K562 (cell line): ENCODE data around the gene MCC. TPM values are rescaled to one million over a fixed set of nuclear protein-coding genes. Genes with fewer than 3 reads are reported as not detected.

Experiments used
- ATAC-seq: fragments of 200-7000 bp; cut with Tn5 transposase; 3 replicates; pipeline ENCODE4 v1.9.1; 2020; ENCODE audit warnings: moderate library complexity
- BruUV-seq: library from RNA; stranded (reverse); fragments of 400-500 nt; replicated peaks from 2 replicates; lab custom pipeline; 2021; lab: Mats Ljungman, UMichigan
- CTCF ChIA-PET: fragments of 300-600 bp; formaldehyde crosslinking; extraction: SDS; loops from one replicate; lab custom pipeline; 2021; ENCODE audit warnings: low intra/inter-chr PET ratio; lab: Yijun Ruan, JAX
- POLR2A ChIA-PET: fragments of 300-600, 350-650 bp; sonication (Branson Sonifier 250); formaldehyde crosslinking; extraction: SDS; loops from one replicate; lab custom pipeline; 2021; ENCODE audit warnings: antibody characterized with exemption, inconsistent platforms; lab: Yijun Ruan, JAX
- DNase-seq, 4 experiments: peaks; one replicate each; pipeline versions ENCODE4 v3.0.0 to v3.0.0-alpha.2; 2011 to 2018; ENCODE audit warnings: low spot score in 3 of 4, mixed read lengths in 3 of 4; ENCODE audit errors: extremely low read depth in 1 of 4
- FAIRE-seq: peaks from 2 replicates; lab custom pipeline; 2011; peaks lifted over from hg19 to GRCh38; lab: Jason Lieb, UNC
- H2AFZ ChIP-seq: 2 replicates; pipeline ENCODE4 v1.6.0; 2011; ENCODE audit warnings: low read depth, low read length, control low read depth, inconsistent platforms
- H3K27ac ChIP-seq: fragments of 200-600 bp; 3 replicates; pipeline ENCODE4 v1.8.0; 2011; ENCODE audit warnings: low read depth, mild to moderate bottlenecking, control low read depth, inconsistent platforms, low read length, moderate library complexity, mixed read lengths; ENCODE audit errors: extremely low read depth
- H3K27me3 ChIP-seq, 2 experiments: fragments of 300-600 bp in 1 of 2; 2 replicates in 1 of 2; 3 replicates in 1 of 2; pipeline versions ENCODE4 v1.6.0 to v1.8.0; 2011; ENCODE audit warnings: inconsistent platforms in 2 of 2, low read length in 2 of 2, mild to moderate bottlenecking in 1 of 2, mixed read lengths in 1 of 2, moderate library complexity in 1 of 2; ENCODE audit not compliant: control insufficient read depth in 2 of 2, insufficient read depth in 2 of 2
- H3K36me3 ChIP-seq: fragments of 300-600 bp; 3 replicates; pipeline ENCODE4 v1.8.0; 2011; ENCODE audit warnings: mild to moderate bottlenecking, low read length, inconsistent platforms; ENCODE audit not compliant: control insufficient read depth, insufficient read depth
- H3K4me1 ChIP-seq, 2 experiments: fragments of 200-600 bp in 1 of 2; replicated peaks in 1 of 2; 2 replicates in 1 of 2; 3 replicates in 1 of 2; pipeline versions ENCODE4 v1.5.1 to v1.8.0; 2011; ENCODE audit warnings: inconsistent platforms in 2 of 2, low read length in 2 of 2, mild to moderate bottlenecking in 1 of 2, mixed read lengths in 1 of 2, moderate library complexity in 1 of 2; ENCODE audit not compliant: control insufficient read depth in 2 of 2, insufficient read depth in 2 of 2
- H3K4me2 ChIP-seq: 2 replicates; pipeline ENCODE4 v1.6.1; 2011; ENCODE audit warnings: low read length, control low read depth, inconsistent platforms, mixed read lengths; ENCODE audit not compliant: insufficient read depth
- H3K4me3 ChIP-seq: fragments of 200-600 bp; sonication (generic), shearing (Covaris generic); 2 replicates; pipeline ENCODE4 v1.5.1; 2016; ENCODE audit warnings: control low read depth, inconsistent platforms
- H3K79me2 ChIP-seq: fragments of 200-600 bp; 3 replicates; pipeline ENCODE4 v1.8.0; 2011; ENCODE audit warnings: low read length, inconsistent platforms; ENCODE audit not compliant: control insufficient read depth, insufficient read depth
- H3K9ac ChIP-seq, 2 experiments: 2 replicates each; pipeline versions ENCODE4 v1.6.0 to v1.6.1; 2011; ENCODE audit warnings: low read depth in 2 of 2, low read length in 2 of 2, control low read depth in 1 of 2, inconsistent platforms in 1 of 2, mild to moderate bottlenecking in 1 of 2, mixed read lengths in 1 of 2; ENCODE audit not compliant: insufficient read depth in 1 of 2
- H3K9me1 ChIP-seq: one replicate; pipeline ENCODE4 v1.6.0; 2011; ENCODE audit warnings: inconsistent platforms, mild to moderate bottlenecking, low read length, moderate library complexity; ENCODE audit not compliant: control insufficient read depth, insufficient read depth
- H3K9me3 ChIP-seq: replicated peaks from 2 replicates; pipeline ENCODE4 v1.5.1; 2011; ENCODE audit warnings: low read depth, low read length, inconsistent platforms; ENCODE audit not compliant: control insufficient read depth, insufficient read depth
- H4K20me1 ChIP-seq: replicated peaks from 2 replicates; pipeline ENCODE4 v1.6.1; 2011; ENCODE audit warnings: low read length, inconsistent platforms, mixed read lengths; ENCODE audit not compliant: control insufficient read depth, insufficient read depth
- ARNT ChIP-seq, 2 experiments: fragments of 450-650 bp; IDR thresholded peaks; 2 replicates each; pipeline ENCODE4 v1.6.1; 2016; ENCODE audit warnings: mild to moderate bottlenecking in 1 of 2
- CBFB ChIP-seq: sonication (generic); formaldehyde crosslinking; IDR thresholded peaks from 2 replicates; pipeline ENCODE4 v1.4.0; 2020; ENCODE audit warnings: mild to moderate bottlenecking, missing genetic modification reagents
- ETV1 ChIP-seq: fragments of 450-650 bp; conservative IDR thresholded peaks from 2 replicates; pipeline ENCODE4 v1.6.1; 2016; ENCODE audit warnings: missing genetic modification characterization, control low read depth, low read depth, missing compliant biosample characterization
- HDAC8 ChIP-seq: fragments of 450-650 bp; IDR thresholded peaks from 2 replicates; pipeline ENCODE4 v1.6.1; 2016; ENCODE audit warnings: mild to moderate bottlenecking, missing genetic modification characterization, moderate library complexity, missing compliant biosample characterization
- KDM4B ChIP-seq, 2 experiments: fragments of 450-650 bp in 1 of 2; sonication (generic) in 1 of 2; IDR thresholded peaks; 2 replicates each; pipeline ENCODE4 v1.6.1; 2016 to 2017; ENCODE audit warnings: borderline replicate concordance in 2 of 2, antibody characterized with exemption in 1 of 2, low read depth in 1 of 2, mild to moderate bottlenecking in 1 of 2
- RERE ChIP-seq: sonication (generic); formaldehyde crosslinking; IDR thresholded peaks from 2 replicates; pipeline ENCODE4 v1.8.0; 2023; ENCODE audit warnings: missing genetic modification reagents, mild to moderate bottlenecking, borderline replicate concordance
- RFX1 ChIP-seq: fragments of 450-650 bp; IDR thresholded peaks from 2 replicates; pipeline ENCODE4 v1.6.1; 2016; ENCODE audit warnings: mild to moderate bottlenecking, moderate library complexity
- TFAP4 ChIP-seq: sonication (generic); formaldehyde crosslinking; IDR thresholded peaks from 2 replicates; pipeline ENCODE4 v1.8.0; 2022; ENCODE audit warnings: missing genetic modification reagents, mild to moderate bottlenecking, moderate library complexity, borderline replicate concordance
- ZNF696 ChIP-seq: fragments of 250-450 bp; sonication (Bioruptor Pico); conservative IDR thresholded peaks from 2 replicates; pipeline ENCODE4 v1.4.0; 2020; ENCODE audit warnings: mild to moderate bottlenecking, moderate library complexity
- WGBS: fragments of 100-300 bp; shearing (Covaris generic); methylation state at CpG from one replicate; pipeline ENCODE4 v1.1.6; 2016; ENCODE audit warnings: low coverage, mixed read lengths; ENCODE audit not compliant: insufficient coverage; ENCODE audit errors: missing lambda C conversion rate; 5-methylcytosine and 5-hydroxymethylcytosine counted together
- in situ Hi-C: fragments of 300-500 bp; cut with MboI; formaldehyde crosslinking; loops from 4 replicates; pipeline ENCODE4 v1.15.0; 2018; ENCODE audit warnings: inconsistent platforms, mixed read lengths
- intact Hi-C: fragments of 100-400 bp; cut with micrococcal nuclease; formaldehyde crosslinking; loops from 2 replicates; pipeline ENCODE4 v1.14.2; 2022
- polyA plus RNA-seq, 8 experiments: library from polyadenylated mRNA; depleted of rRNA in 4 of 8; stranded (reverse) in 5 of 8; unstranded in 3 of 8; fragments of >200 nt; fragmentation: Nextera tagmentation in 2 of 8; fragmentation: Illumina TruSeq in 1 of 8; extraction: Ambion mirVana in 2 of 8; extraction: Trizol in 1 of 8; gene quantifications; 2 replicates each; pipeline versions ENCODE4 v1.2.1 to v1.2.3, GENCODE V29; 2011 to 2014; ENCODE audit warnings: inconsistent platforms in 1 of 8, missing spikeins in 1 of 8
- total RNA-seq, 7 experiments: library from RNA; depleted of rRNA in 6 of 7; stranded (reverse); fragments of >200 nt in 6 of 7; fragmentation: Illumina TruSeq in 2 of 7; extraction: Trizol in 2 of 7; gene quantifications; 2 replicates each; pipeline versions ENCODE4 v1.2.1 to v1.2.3, GENCODE V29; 2011 to 2021; ENCODE audit warnings: low replicate concordance in 1 of 7

The MCC gene
- total and polyA plus RNA-seq, 9 of the 15 experiments (the other 6 are each of a cell fraction or from before 2014, with no cell fraction given), result 0.04 to 0.24 (median 0.06) TPM; not detected in 1

- intact Hi-C loops, result no loop called here
- CTCF ChIA-PET, result no interaction called here
- no peaks in the 10 kb centered on the region for H3K9me1 ChIP-seq
- H3K79me2 ChIP-seq, result no peaks in the 10 kb centered on the region
- no peak overlapping the region for H3K4me2 ChIP-seq
- ATAC-seq, result no peak
- in situ Hi-C loops, result no loop called here
- POLR2A ChIA-PET, result interaction anchor here (0.6 to 1.2 kb wide), 4 partner anchors 19 to 438 kb away, joined by 3 read pairs; no protein-coding TSS in a partner anchor
- H2AFZ ChIP-seq, result no peak overlapping the region
- no peak overlapping the region for H3K4me3 ChIP-seq
- BruUV-seq, result no TSS peak
- H3K27me3 ChIP-seq, result no peaks in the 10 kb centered on the region
- H3K36me3 ChIP-seq, result peaks cover 48% of the 10 kb centered on the region
- no peak for DNase-seq
- no peak overlapping the region for H3K9ac ChIP-seq
- no peaks in the 10 kb centered on the region for H3K4me1 ChIP-seq
- H3K9me3 ChIP-seq, result no peaks in the 10 kb centered on the region
- FAIRE-seq, result no peak
- 87% methylated on average over 4 of the region's 4 CpGs for WGBS
- H3K27ac ChIP-seq, result no peak overlapping the region
- TF ChIP-seq CBFB (CRISPR knock-in tag), result no peak
- peak; percentile 46 for TF ChIP-seq RFX1
- TF ChIP-seq, all 486 proteins: peak for 1
- no peaks in the 10 kb centered on the region for H4K20me1 ChIP-seq
These were observed 462.0 kb downstream of the MCC start for GRCh38 chr5:113026211-113026610.

GRCh38 chr5:113025596-113025995 is 462.7 kb downstream of the MCC start:
- ATAC-seq (no peak), DNase-seq (no peak), FAIRE-seq (no peak)
- Histone ChIP-seq H3K4me3 (no peak overlapping the region), H3K4me2 (no peak overlapping the region), H3K4me1 (no peaks in the 10 kb centered on the region), H3K9me3 (no peaks in the 10 kb centered on the region), H3K9me1 (no peaks in the 10 kb centered on the region), H2AFZ (no peak overlapping the region), H3K36me3 (peaks cover 53% of the 10 kb centered on the region), H4K20me1 (no peaks in the 10 kb centered on the region), H3K27me3 (no peaks in the 10 kb centered on the region), H3K27ac (no peak overlapping the region), H3K9ac (no peak overlapping the region), H3K79me2 (no peaks in the 10 kb centered on the region)
- WGBS, result 92% methylated on average over 4 of the region's 4 CpGs
- CTCF ChIA-PET, result no interaction called here
- in situ Hi-C loops (no loop called here), intact Hi-C loops (no loop called here)
- POLR2A ChIA-PET, result interaction anchor here (0.6 to 1.2 kb wide), 6 partner anchors 9 to 1658 kb away, joined by 3 to 4 read pairs (median 3); no protein-coding TSS in a partner anchor
- no TSS peak for BruUV-seq
- TF ChIP-seq KDM4B (IDR thresholded peaks at IDR 0.05; ENCODE audit: borderline replicate concordance in 2 of 2, low read depth in 1 of 2) (no peak), ZNF696 (CRISPR knock-in tag) (no peak), RERE (CRISPR knock-in tag) (no peak), TFAP4 (CRISPR knock-in tag) (no peak), HDAC8 (tag) (no peak), ETV1 (no peak), ARNT (IDR thresholded peaks at IDR 0.05) (no peak)
